Loucy (cell line): Measurements from ENCODE around the gene STON1.

Source experiments
- EZH2phosphoT487 ChIP-seq: fragments of 200-600 bp; IDR thresholded peaks from 2 replicates; pipeline ENCODE4 v1.6.1; 2018; ENCODE audit warnings: antibody characterized with exemption, mild to moderate bottlenecking, moderate library complexity, borderline replicate concordance
- TF ChIP-seq, protein P1 (sequence below): fragments of 200-600 bp; sonication (generic); conservative IDR thresholded peaks from 2 replicates; pipeline ENCODE4 v1.5.1; 2014; ENCODE audit warnings: mild to moderate bottlenecking, antibody characterized with exemption, low read length

- TF ChIP-seq, protein P1, sequence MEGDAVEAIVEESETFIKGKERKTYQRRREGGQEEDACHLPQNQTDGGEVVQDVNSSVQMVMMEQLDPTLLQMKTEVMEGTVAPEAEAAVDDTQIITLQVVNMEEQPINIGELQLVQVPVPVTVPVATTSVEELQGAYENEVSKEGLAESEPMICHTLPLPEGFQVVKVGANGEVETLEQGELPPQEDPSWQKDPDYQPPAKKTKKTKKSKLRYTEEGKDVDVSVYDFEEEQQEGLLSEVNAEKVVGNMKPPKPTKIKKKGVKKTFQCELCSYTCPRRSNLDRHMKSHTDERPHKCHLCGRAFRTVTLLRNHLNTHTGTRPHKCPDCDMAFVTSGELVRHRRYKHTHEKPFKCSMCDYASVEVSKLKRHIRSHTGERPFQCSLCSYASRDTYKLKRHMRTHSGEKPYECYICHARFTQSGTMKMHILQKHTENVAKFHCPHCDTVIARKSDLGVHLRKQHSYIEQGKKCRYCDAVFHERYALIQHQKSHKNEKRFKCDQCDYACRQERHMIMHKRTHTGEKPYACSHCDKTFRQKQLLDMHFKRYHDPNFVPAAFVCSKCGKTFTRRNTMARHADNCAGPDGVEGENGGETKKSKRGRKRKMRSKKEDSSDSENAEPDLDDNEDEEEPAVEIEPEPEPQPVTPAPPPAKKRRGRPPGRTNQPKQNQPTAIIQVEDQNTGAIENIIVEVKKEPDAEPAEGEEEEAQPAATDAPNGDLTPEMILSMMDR, result no peak
- TF ChIP-seq EZH2phosphoT487, result no peak
These were observed 18.9 kb downstream of the STON1 start for GRCh38 chr2:48548840-48549239.
